PFSK-1 (cell line): Measurements from ENCODE around the gene TAF4.

Experiments
- POLR2AphosphoS5 ChIP-seq: IDR thresholded peaks from 2 replicates; pipeline ENCODE4 v1.6.1; 2012; ENCODE audit warnings: low read depth, mild to moderate bottlenecking, control low read depth, low read length, moderate library complexity
- TF ChIP-seq, protein P1 (sequence below), 2 experiments: IDR thresholded peaks; 2 replicates each; pipeline versions ENCODE4 v1.6.1 to v1.8.0; 2011 to 2012; ENCODE audit warnings: low read depth in 2 of 2, low read length in 2 of 2, control low read depth in 1 of 2, inconsistent platforms in 1 of 2, mild to moderate bottlenecking in 1 of 2, moderate library complexity in 1 of 2; ENCODE audit not compliant: insufficient read depth in 1 of 2

GRCh38 chr20:61963885-61964674 lies 101.6 kb downstream of the TAF4 start:
- TF ChIP-seq, protein P1, sequence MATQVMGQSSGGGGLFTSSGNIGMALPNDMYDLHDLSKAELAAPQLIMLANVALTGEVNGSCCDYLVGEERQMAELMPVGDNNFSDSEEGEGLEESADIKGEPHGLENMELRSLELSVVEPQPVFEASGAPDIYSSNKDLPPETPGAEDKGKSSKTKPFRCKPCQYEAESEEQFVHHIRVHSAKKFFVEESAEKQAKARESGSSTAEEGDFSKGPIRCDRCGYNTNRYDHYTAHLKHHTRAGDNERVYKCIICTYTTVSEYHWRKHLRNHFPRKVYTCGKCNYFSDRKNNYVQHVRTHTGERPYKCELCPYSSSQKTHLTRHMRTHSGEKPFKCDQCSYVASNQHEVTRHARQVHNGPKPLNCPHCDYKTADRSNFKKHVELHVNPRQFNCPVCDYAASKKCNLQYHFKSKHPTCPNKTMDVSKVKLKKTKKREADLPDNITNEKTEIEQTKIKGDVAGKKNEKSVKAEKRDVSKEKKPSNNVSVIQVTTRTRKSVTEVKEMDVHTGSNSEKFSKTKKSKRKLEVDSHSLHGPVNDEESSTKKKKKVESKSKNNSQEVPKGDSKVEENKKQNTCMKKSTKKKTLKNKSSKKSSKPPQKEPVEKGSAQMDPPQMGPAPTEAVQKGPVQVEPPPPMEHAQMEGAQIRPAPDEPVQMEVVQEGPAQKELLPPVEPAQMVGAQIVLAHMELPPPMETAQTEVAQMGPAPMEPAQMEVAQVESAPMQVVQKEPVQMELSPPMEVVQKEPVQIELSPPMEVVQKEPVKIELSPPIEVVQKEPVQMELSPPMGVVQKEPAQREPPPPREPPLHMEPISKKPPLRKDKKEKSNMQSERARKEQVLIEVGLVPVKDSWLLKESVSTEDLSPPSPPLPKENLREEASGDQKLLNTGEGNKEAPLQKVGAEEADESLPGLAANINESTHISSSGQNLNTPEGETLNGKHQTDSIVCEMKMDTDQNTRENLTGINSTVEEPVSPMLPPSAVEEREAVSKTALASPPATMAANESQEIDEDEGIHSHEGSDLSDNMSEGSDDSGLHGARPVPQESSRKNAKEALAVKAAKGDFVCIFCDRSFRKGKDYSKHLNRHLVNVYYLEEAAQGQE (IDR thresholded peaks at IDR 0.05; ENCODE audit: insufficient read depth in 1 of 2, low read depth in 2 of 2, low read length in 2 of 2): no peak
- no peak for TF ChIP-seq POLR2AphosphoS5
